Lung (tissue), 12 donors: ENCODE data around the gene KCNK18. TPM values are rescaled to one million over a fixed set of nuclear protein-coding genes. Genes with fewer than 3 reads are reported as not detected.

Source experiments
- ATAC-seq: fragments of 200-7000 bp; cut with Tn5 transposase; one replicate; pipeline ENCODE4 v1.9.1; 2020; ENCODE audit warnings: moderate number of reproducible peaks; ENCODE audit not compliant: insufficient read depth, low FRiP score
- DNase-seq, 3 donors: peaks; one replicate each; pipeline ENCODE4 v3.0.0-alpha.2; 2013 to 2017
- H3K27ac ChIP-seq, 2 donors: one replicate each; pipeline ENCODE4 v1.5.1; 2013; ENCODE audit warnings: mild to moderate bottlenecking in 2 of 2, moderate library complexity in 2 of 2, control low read depth in 1 of 2, inconsistent platforms in 1 of 2, low read depth in 1 of 2, low read length in 1 of 2
- H3K27me3 ChIP-seq, 3 donors: one replicate each; pipeline ENCODE4 v1.5.1; 2013; ENCODE audit warnings: low read length in 2 of 3; ENCODE audit not compliant: control insufficient read depth in 3 of 3, insufficient read depth in 3 of 3
- H3K36me3 ChIP-seq, 4 donors: one replicate each; pipeline ENCODE4 v1.5.1; 2013; ENCODE audit warnings: low read length in 4 of 4, mild to moderate bottlenecking in 1 of 4, moderate library complexity in 1 of 4; ENCODE audit not compliant: control insufficient read depth in 4 of 4, insufficient read depth in 4 of 4
- H3K4me1 ChIP-seq, 5 donors: one replicate each; pipeline ENCODE4 v1.5.1; 2013; ENCODE audit warnings: low read length in 5 of 5, mild to moderate bottlenecking in 2 of 5, moderate library complexity in 1 of 5; ENCODE audit not compliant: control insufficient read depth in 5 of 5, insufficient read depth in 5 of 5
- H3K4me3 ChIP-seq: one replicate; pipeline ENCODE4 v1.5.1; 2013; ENCODE audit warnings: mild to moderate bottlenecking, control low read depth, moderate library complexity
- H3K9ac ChIP-seq, 2 donors: one replicate each; pipeline ENCODE4 v1.5.1; 2013; ENCODE audit warnings: low read length in 2 of 2, control low read depth in 1 of 2; ENCODE audit not compliant: insufficient read depth in 1 of 2
- H3K9me3 ChIP-seq, 4 donors: one replicate each; pipeline ENCODE4 v1.5.1; 2013; ENCODE audit warnings: low read length in 3 of 4, mild to moderate bottlenecking in 1 of 4, moderate library complexity in 1 of 4; ENCODE audit not compliant: control insufficient read depth in 4 of 4, insufficient read depth in 3 of 4
- CTCF ChIP-seq: IDR thresholded peaks from 2 replicates; pipeline ENCODE4 v1.5.1; 2012; ENCODE audit warnings: mild to moderate bottlenecking; ENCODE audit errors: control extremely low read depth, extremely low read depth
- WGBS, 2 donors: extraction: QIAGEN DNeasy Blood & Tissue Kit; methylation state at CpG; one replicate each; pipeline ENCODE4 v1.1.7; 2013; 5-methylcytosine and 5-hydroxymethylcytosine counted together
- polyA plus RNA-seq, 2 donors: library from polyadenylated mRNA; stranded (reverse); fragments of 200-250 nt; gene quantifications; one replicate each; pipeline ENCODE4 v1.2.1, GENCODE V29; 2013
- total RNA-seq, 2 donors: library from RNA; depleted of rRNA in 1 of 2; stranded (reverse); fragments of >200 nt in 1 of 2; gene quantifications; one replicate each; pipeline ENCODE4 v1.2.1, GENCODE V29; 2014 to 2021
- donor health status: control.
- donor health status: control.
- donor health status: Bipolar disorder and iron deficiency.
- donor health status: healthy.
- donor health status: DM: yes; HTN: yes; CAD: no.

KCNK18 gene
- total and polyA plus RNA-seq, 4 donors, result not detected

DNA sequence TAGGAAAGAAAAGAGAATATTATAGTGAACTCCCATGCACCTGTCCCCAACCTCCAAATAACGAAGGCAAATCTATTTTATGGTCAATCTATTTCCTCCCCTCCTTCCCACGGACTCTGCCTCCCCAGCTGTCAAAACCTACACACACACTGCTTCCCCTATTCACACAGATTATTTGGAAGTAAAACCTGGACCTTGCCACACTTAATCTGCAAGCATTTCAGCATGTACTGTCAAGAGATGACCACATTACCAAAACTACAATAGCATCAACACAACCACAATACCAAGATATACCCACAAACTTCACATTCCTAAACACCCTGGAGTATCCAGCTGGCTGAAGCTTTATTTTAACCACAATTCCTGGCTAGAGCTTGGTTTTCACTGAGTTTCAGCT is 27.8 kb upstream of the KCNK18 start:
- no peaks in the 10 kb centered on the region for H3K36me3 ChIP-seq
- TF ChIP-seq CTCF, result no peak
- peaks cover 0 to 6% (median 0%) of the 10 kb centered on the region in 4 donors for H3K9me3 ChIP-seq
- H3K4me3 ChIP-seq, result no peak overlapping the region
- DNase-seq (no peak), ATAC-seq (no peak)
- H3K4me1 ChIP-seq, result peaks cover 0 to 14% (median 4%) of the 10 kb centered on the region in 5 donors
- 11 to 15% methylated on average over 2 of the region's 2 CpGs for WGBS, 2 donors
- no peak overlapping the region for H3K27ac ChIP-seq
- H3K9ac ChIP-seq, result no peak overlapping the region
- H3K27me3 ChIP-seq, result peaks cover 3 to 91% (median 88%) of the 10 kb centered on the region in 3 donors

DNA sequence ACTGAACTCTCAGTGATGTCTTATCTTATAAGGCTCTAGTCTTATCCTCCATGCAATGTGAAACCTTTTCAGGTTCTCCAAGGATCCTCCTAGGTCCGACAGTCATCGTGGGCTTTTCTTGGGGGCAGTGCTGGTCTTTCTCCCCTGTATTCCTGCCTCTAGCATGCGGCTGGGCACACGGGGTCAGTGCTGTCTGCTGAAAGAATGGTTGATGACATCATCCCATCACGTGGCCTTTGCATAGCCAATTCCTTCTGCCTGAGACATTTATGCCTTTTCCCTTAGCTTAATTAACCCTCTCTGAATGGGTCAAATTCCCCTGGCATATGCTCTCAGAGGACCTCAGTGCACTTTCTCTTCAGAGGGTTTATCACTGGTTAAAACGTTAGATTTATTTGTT is 27.0 kb upstream of the KCNK18 start:
- no peak for TF ChIP-seq CTCF
- Histone ChIP-seq H3K9ac (no peak overlapping the region), H3K4me1 (peaks cover 0 to 14% (median 4%) of the 10 kb centered on the region in 5 donors), H3K9me3 (peaks cover 0 to 6% (median 0%) of the 10 kb centered on the region in 4 donors), H3K36me3 (no peaks in the 10 kb centered on the region), H3K27me3 (peaks cover 3 to 86% (median 80%) of the 10 kb centered on the region in 3 donors), H3K27ac (no peak overlapping the region), H3K4me3 (no peak overlapping the region)
- 12 to 14% methylated on average over 6 of the region's 6 CpGs for WGBS, 2 donors
- DNase-seq (no peak), ATAC-seq (no peak)

DNA sequence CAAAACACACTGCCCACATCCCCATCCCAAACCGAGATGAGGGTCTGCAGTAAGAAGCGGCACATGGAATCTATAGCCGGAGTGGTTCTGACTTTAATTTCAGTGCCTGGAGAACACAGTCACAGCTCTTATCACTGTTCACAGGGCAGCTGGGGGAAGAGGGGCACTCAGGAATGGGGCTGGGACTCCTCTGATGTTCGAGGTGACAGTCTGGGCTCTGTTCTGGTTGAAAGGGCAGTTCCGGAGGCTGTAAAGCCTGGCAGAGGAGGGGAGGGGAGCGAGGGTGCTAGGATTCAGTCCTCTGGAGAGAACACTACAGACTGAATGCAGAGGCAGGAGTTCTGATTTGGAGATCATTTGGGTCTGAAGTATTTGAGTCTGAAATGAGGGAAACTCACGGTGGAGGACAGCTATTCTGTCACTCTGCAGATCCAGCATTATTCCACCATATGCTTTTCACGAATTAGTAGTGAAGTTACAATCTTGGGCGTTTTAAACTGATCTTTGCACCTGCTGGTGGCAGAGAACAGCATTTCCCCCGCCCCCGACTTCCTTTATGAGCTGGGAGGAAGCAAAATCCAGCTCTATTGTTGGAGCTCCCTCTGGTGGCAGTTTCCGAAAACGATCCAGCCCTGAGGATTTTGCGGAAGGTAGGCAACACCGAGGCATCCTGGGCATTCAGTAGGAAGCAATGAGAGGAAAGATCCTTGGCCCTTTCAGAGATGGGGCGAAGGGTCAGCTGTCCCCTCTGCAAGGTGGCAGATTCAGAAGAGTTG is 22.7 kb upstream of the KCNK18 start:
- H3K4me3 ChIP-seq, result no peak overlapping the region
- no peaks in the 10 kb centered on the region for H3K9me3 ChIP-seq
- ATAC-seq, result peak; percentile 84
- no peaks in the 10 kb centered on the region for H3K36me3 ChIP-seq
- H3K27me3 ChIP-seq, result peaks cover 0 to 50% (median 39%) of the 10 kb centered on the region in 3 donors
- no peak overlapping the region for H3K27ac ChIP-seq
- DNase-seq, result peak; percentile 78 to 81 (median 80)
- 7% methylated on average over 16 of the region's 16 CpGs for WGBS, 2 donors
- peak overlapping the region in 1 of 2 donors; percentile 17 for H3K9ac ChIP-seq
- peaks cover 0 to 8% (median 0%) of the 10 kb centered on the region in 5 donors for H3K4me1 ChIP-seq
- TF ChIP-seq CTCF, result peak; percentile 78
